T-cell (primary cell): ENCODE measurements around the gene THPO. TPM values are rescaled to one million over a fixed set of nuclear protein-coding genes. Genes with fewer than 3 reads are reported as not detected.
A peak's percentile ranks its signal among the peaks of the same experiment; 100 is the strongest.

Experiments used
- ATAC-seq, 4 experiments: fragments of 200-7000 bp in 3 of 4; fragments of 150-1000 bp in 1 of 4; cut with Tn5 transposase; replicated peaks in 1 of 4; 1 replicate in 3 of 4; 2 replicates in 1 of 4; pipeline ENCODE4 v1.10.0; 2021; ENCODE audit warnings: moderate library complexity in 3 of 4, mild to moderate bottlenecking in 2 of 4, moderate number of reproducible peaks in 1 of 4
- CTCF ChIA-PET, 2 donors: fragments of 300-600 bp; sonication (Branson Sonifier 250); formaldehyde crosslinking; loops; one replicate each; lab custom pipeline; 2022; ENCODE audit warnings: antibody characterized with exemption in 2 of 2; lab: Charles Lee
- POLR2A ChIA-PET, 2 donors: fragments of 300-600 bp; sonication (Branson Sonifier 250); formaldehyde crosslinking; loops; one replicate each; lab custom pipeline; 2022; ENCODE audit warnings: antibody characterized with exemption in 2 of 2; lab: Charles Lee
- DNase-seq, 35 experiments: peaks; one replicate each; pipeline versions ENCODE4 v3.0.0 to v3.0.0-alpha.2; 2013 to 2023
- H3K27ac ChIP-seq: one replicate; pipeline ENCODE4 v1.5.1; 2013; ENCODE audit warnings: low read length
- H3K27me3 ChIP-seq, 2 experiments: replicated peaks in 1 of 2; 1 replicate in 1 of 2; 2 replicates in 1 of 2; pipeline versions ENCODE4 v1.6.1 to v1.7.0; 2013; ENCODE audit warnings: low read length in 1 of 2, mixed read lengths in 1 of 2; ENCODE audit not compliant: control insufficient read depth in 2 of 2, insufficient read depth in 2 of 2; ENCODE audit errors: extremely low read depth in 1 of 2
- H3K36me3 ChIP-seq, 2 donors: 1 replicate in 1 of 2; 2 replicates in 1 of 2; pipeline versions ENCODE4 v1.6.1 to v1.7.0; 2013; ENCODE audit warnings: low read length in 1 of 2; ENCODE audit not compliant: control insufficient read depth in 2 of 2, insufficient read depth in 1 of 2; ENCODE audit errors: extremely low read depth in 1 of 2
- H3K4me1 ChIP-seq, 2 experiments: 1 replicate in 1 of 2; 2 replicates in 1 of 2; pipeline versions ENCODE4 v1.6.1 to v1.7.0; 2013; ENCODE audit warnings: low read length in 2 of 2, mixed read lengths in 1 of 2; ENCODE audit not compliant: insufficient read depth in 2 of 2, control insufficient read depth in 1 of 2; ENCODE audit errors: extremely low read depth in 1 of 2
- H3K4me3 ChIP-seq, 2 donors: 1 replicate in 1 of 2; 2 replicates in 1 of 2; pipeline versions ENCODE4 v1.5.1 to v1.7.0; 2013; ENCODE audit warnings: mild to moderate bottlenecking in 2 of 2, low read length in 1 of 2, moderate library complexity in 1 of 2; ENCODE audit not compliant: control insufficient read depth in 1 of 2; ENCODE audit errors: extremely low read depth in 1 of 2
- H3K9me3 ChIP-seq: 2 replicates; pipeline ENCODE4 v1.7.0; 2013
- H3K27ac Mint-ChIP-seq, 2 donors: one replicate each; pipeline ENCODE4 v1.8.0; 2020 to 2021; ENCODE audit warnings: mild to moderate bottlenecking in 2 of 2, mixed read lengths in 2 of 2
- H3K27me3 Mint-ChIP-seq, 2 donors: one replicate each; pipeline ENCODE4 v1.8.0; 2021 to 2022; ENCODE audit warnings: mixed read lengths in 2 of 2
- H3K36me3 Mint-ChIP-seq: one replicate; pipeline ENCODE4 v1.8.0; 2021; ENCODE audit warnings: mixed read lengths
- H3K4me1 Mint-ChIP-seq, 3 donors: one replicate each; pipeline ENCODE4 v1.8.0; 2020 to 2022; ENCODE audit warnings: mixed read lengths in 3 of 3, mild to moderate bottlenecking in 1 of 3
- H3K4me3 Mint-ChIP-seq, 3 donors: one replicate each; pipeline ENCODE4 v1.8.0; 2020 to 2022; ENCODE audit warnings: mild to moderate bottlenecking in 3 of 3, mixed read lengths in 3 of 3, moderate library complexity in 3 of 3
- H3K9me3 Mint-ChIP-seq, 3 donors: one replicate each; pipeline ENCODE4 v1.8.0; 2020 to 2022; ENCODE audit warnings: mixed read lengths in 3 of 3
- WGBS: methylation state at CpG from one replicate; pipeline ENCODE4 v1.1.5; 2013; ENCODE audit warnings: missing lambda C conversion rate; ENCODE audit not compliant: insufficient coverage; 5-methylcytosine and 5-hydroxymethylcytosine counted together
- total RNA-seq, 35 experiments: library from RNA in 6 of 35; stranded (reverse) in 6 of 35; fragments of 120-200 nt in 1 of 35; gene quantifications; one replicate each; pipeline versions ENCODE4 v1.2.1 to v1.2.4 and lab custom pipeline; 2013 to 2026

THPO gene
- total RNA-seq, 5 donors from 2014 or later (not counting 1 experiment from before 2014, with no cell fraction given), result not detected

GRCh38 chr3:184335661-184336546 is 42.1 kb downstream of the THPO start:
- Histone ChIP-seq H3K9me3 (no peaks in the 10 kb centered on the region), H3K36me3 (peaks cover 11 to 44% of the 10 kb centered on the region in 2 donors), H3K4me1 (peaks cover 6 to 36% of the 10 kb centered on the region in 2 experiments), H3K4me3 (peak overlapping the region; percentile 55 to 61), H3K27ac (peak overlapping the region; percentile 98), H3K27me3 (peaks cover 0 to 8% of the 10 kb centered on the region in 2 experiments)
- peak overlapping the region; percentile 80 to 88 (median 87) for H3K4me3 Mint-ChIP-seq
- DNase-seq (peak; percentile 61 to 94 (median 82)), ATAC-seq (peak; percentile 77 to 79 (median 79))
- H3K27ac Mint-ChIP-seq, result peak overlapping the region; percentile 88 to 89
- no peaks in the 10 kb centered on the region for H3K27me3 Mint-ChIP-seq
- ChIA-PET POLR2A (no interaction called here), CTCF (no interaction called here)
- H3K36me3 Mint-ChIP-seq, result peaks cover 25% of the 10 kb centered on the region
- H3K9me3 Mint-ChIP-seq, result no peaks in the 10 kb centered on the region
- WGBS, result 2% methylated on average over 68 of the region's 77 CpGs
- H3K4me1 Mint-ChIP-seq, result peaks cover 46 to 53% (median 47%) of the 10 kb centered on the region in 3 donors

DNA sequence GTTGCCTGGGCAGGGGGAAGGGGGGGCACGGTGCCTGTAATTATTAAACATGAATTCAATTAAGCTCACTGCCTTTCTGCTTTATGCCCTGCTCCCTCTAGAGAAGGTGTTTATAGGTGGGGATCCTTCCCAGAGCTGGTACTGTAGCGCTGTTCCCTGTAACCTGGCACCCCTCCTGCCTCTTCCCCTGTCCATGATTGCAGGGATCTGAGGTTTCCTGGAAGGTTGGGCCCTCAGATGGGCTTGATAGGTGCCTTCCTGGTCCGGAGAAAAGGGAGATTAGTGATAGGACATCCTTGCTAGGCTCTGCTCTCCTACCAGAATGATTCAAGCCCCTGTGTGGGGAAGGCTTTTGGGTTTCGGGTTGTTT is 42.7 kb downstream of the THPO start:
- H3K27ac ChIP-seq, result peak overlapping the region; percentile 98
- H3K27me3 ChIP-seq, result peaks cover 0 to 8% of the 10 kb centered on the region in 2 experiments
- Mint-ChIP-seq H3K4me1 (peaks cover 46 to 53% (median 47%) of the 10 kb centered on the region in 3 donors), H3K4me3 (peak overlapping the region; percentile 80 to 88 (median 87)), H3K36me3 (peaks cover 24% of the 10 kb centered on the region), H3K27me3 (no peaks in the 10 kb centered on the region), H3K9me3 (no peaks in the 10 kb centered on the region), H3K27ac (peak overlapping the region; percentile 86 to 89)
- CTCF ChIA-PET, result no interaction called here
- H3K4me1 ChIP-seq, result peaks cover 6 to 36% of the 10 kb centered on the region in 2 experiments
- peak overlapping the region; percentile 28 to 61 for H3K4me3 ChIP-seq
- DNase-seq, result no peak
- POLR2A ChIA-PET, result no interaction called here
- ATAC-seq, result peak in 1 of 4 experiments; percentile 13
- peaks cover 14 to 47% of the 10 kb centered on the region in 2 donors for H3K36me3 ChIP-seq
- 39% methylated on average over 2 of the region's 4 CpGs for WGBS
- no peaks in the 10 kb centered on the region for H3K9me3 ChIP-seq

DNA sequence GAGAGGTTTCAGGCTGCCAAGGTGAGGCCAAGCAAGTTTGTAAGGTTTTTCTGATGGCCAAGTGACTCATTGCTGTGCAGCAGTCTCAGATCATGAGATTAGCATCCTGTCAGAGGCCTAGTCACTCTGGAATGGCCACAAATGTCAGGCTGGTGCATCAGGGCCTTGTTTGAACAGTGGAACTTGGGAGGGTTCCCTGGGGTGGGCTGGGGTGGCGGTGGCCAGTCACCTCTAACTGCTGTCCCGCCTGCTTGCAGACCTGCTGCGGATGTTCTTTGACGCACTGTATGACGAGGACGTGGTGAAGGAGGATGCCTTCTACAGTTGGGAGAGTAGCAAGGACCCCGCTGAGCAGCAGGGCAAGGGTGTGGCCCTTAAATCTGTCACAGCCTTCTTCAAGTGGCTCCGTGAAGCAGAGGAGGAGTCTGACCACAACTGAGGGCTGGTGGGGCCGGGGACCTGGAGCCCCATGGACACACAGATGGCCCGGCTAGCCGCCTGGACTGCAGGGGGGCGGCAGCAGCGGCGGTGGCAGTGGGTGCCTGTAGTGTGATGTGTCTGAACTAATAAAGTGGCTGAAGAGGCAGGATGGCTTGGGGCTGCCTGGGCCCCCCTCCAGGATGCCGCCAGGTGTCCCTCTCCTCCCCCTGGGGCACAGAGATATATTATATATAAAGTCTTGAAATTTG is 43.4 kb downstream of the THPO start:
- H3K27ac Mint-ChIP-seq, result peak overlapping the region; percentile 44 to 76
- POLR2A ChIA-PET, result no interaction called here

DNA sequence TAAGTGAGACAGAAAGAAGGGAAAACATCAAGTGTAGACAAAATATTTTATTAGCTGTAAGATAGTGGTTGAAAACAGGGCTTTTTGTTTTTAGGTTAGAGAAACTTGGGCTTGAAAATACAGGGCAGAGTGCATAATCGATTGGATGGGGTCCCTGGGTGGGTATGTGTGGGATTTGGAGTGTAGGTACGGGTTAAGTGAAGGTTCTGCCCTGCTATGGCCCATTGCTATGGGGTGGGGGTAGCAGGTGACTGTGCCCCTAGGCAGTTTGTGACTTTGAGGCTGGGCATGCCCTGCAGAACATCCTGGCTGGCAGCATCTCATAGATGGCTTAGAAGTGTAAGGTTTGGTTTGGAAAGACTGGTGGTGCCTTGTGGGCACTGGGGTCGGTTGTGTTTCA is 44.3 kb downstream of the THPO start:
- 88% methylated on average over 2 of the region's 3 CpGs for WGBS
- H3K27me3 Mint-ChIP-seq, result no peaks in the 10 kb centered on the region
- ChIA-PET POLR2A (no interaction called here), CTCF (interaction anchor here in 1 of 2 donors (0.6 kb wide), 1 partner anchor 78 kb away, joined by 4 read pairs; no protein-coding TSS in a partner anchor)
- peaks cover 35% of the 10 kb centered on the region for H3K36me3 Mint-ChIP-seq
- H3K27ac Mint-ChIP-seq, result peak overlapping the region; percentile 44 to 76
- Histone ChIP-seq H3K36me3 (peaks cover 18 to 57% of the 10 kb centered on the region in 2 donors), H3K27me3 (peaks cover 0 to 6% of the 10 kb centered on the region in 2 experiments), H3K4me1 (peaks cover 6 to 33% of the 10 kb centered on the region in 2 experiments), H3K4me3 (no peak overlapping the region), H3K27ac (peak overlapping the region; percentile 98), H3K9me3 (no peaks in the 10 kb centered on the region)
- no peak for DNase-seq
- peaks cover 44 to 53% (median 45%) of the 10 kb centered on the region in 3 donors for H3K4me1 Mint-ChIP-seq
- H3K9me3 Mint-ChIP-seq, result no peaks in the 10 kb centered on the region
- no peak for ATAC-seq
- peak overlapping the region in 1 of 3 donors; percentile 12 for H3K4me3 Mint-ChIP-seq

More for the DNA sequence above, 43.4 kb downstream of the THPO start:
- H3K27me3 ChIP-seq, result peaks cover 0 to 8% of the 10 kb centered on the region in 2 experiments
- peak overlapping the region; percentile 98 for H3K27ac ChIP-seq
- H3K4me3 Mint-ChIP-seq, result peak overlapping the region; percentile 17 to 87 (median 49)
- no peaks in the 10 kb centered on the region for H3K9me3 ChIP-seq
- H3K9me3 Mint-ChIP-seq, result no peaks in the 10 kb centered on the region
- H3K27me3 Mint-ChIP-seq, result no peaks in the 10 kb centered on the region
- H3K4me1 Mint-ChIP-seq, result peaks cover 46 to 53% (median 47%) of the 10 kb centered on the region in 3 donors
- peak in 9 of 35 experiments; percentile 12 to 45 (median 24) for DNase-seq
- H3K4me1 ChIP-seq, result peaks cover 6 to 36% of the 10 kb centered on the region in 2 experiments
- peaks cover 14 to 50% of the 10 kb centered on the region in 2 donors for H3K36me3 ChIP-seq
- 88% methylated on average over 12 of the region's 15 CpGs for WGBS
- ATAC-seq, result peak in 3 of 4 experiments; percentile 43 to 52 (median 44)
- no peak overlapping the region for H3K4me3 ChIP-seq
- CTCF ChIA-PET, result no interaction called here
- peaks cover 27% of the 10 kb centered on the region for H3K36me3 Mint-ChIP-seq

DNA sequence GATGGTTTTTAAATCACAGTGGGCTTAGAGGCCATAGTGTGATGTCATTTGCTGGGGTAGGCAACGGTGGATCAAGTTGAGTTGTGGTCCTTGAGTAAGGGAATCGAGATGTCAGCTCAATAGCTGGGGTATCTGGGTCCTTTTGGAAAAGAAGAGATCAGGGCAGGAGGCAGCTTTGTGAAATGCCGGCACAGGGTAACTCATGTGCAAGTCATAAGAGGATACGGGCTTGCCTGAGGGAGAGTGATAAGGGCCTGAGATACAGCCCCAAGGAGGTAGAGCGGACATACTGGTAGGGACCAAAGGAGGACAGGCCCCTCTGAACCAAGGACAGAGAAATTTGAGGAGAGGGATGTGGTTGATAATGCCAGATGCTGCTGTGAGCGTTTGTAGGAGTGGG is 44.8 kb downstream of the THPO start:
- no peaks in the 10 kb centered on the region for H3K9me3 Mint-ChIP-seq
- H3K4me1 ChIP-seq, result peaks cover 6 to 30% of the 10 kb centered on the region in 2 experiments
- POLR2A ChIA-PET, result no interaction called here
- peaks cover 0 to 4% of the 10 kb centered on the region in 2 experiments for H3K27me3 ChIP-seq
- 97% methylated on average over 6 of the region's 6 CpGs for WGBS
- H3K27ac ChIP-seq, result peak overlapping the region; percentile 6
- no peak overlapping the region for H3K4me3 Mint-ChIP-seq
- DNase-seq (no peak), ATAC-seq (no peak)
- H3K4me3 ChIP-seq, result no peak overlapping the region
- peaks cover 23 to 62% of the 10 kb centered on the region in 2 donors for H3K36me3 ChIP-seq
- peaks cover 43 to 51% (median 44%) of the 10 kb centered on the region in 3 donors for H3K4me1 Mint-ChIP-seq
- H3K27me3 Mint-ChIP-seq, result no peaks in the 10 kb centered on the region
- no peaks in the 10 kb centered on the region for H3K9me3 ChIP-seq
- H3K27ac Mint-ChIP-seq, result peak overlapping the region; percentile 44 to 76
- CTCF ChIA-PET, result no interaction called here
- H3K36me3 Mint-ChIP-seq, result peaks cover 38% of the 10 kb centered on the region
